ES-I3 (cell line): ENCODE data around the gene RBP7.
"Not testable (repeated sequence)": the region's sequence is repeated elsewhere in the genome, so short reads cannot be mapped to it uniquely, and the experiment has no call there.

ENCODE experiments used
- H3K36me3 ChIP-seq: 2 replicates; pipeline ENCODE4 v1.6.1; 2013; ENCODE audit warnings: mild to moderate bottlenecking, low read length, control low read depth, moderate library complexity; ENCODE audit not compliant: insufficient read depth
- H3K4me1 ChIP-seq: 2 replicates; pipeline ENCODE4 v1.6.1; 2013; ENCODE audit warnings: mild to moderate bottlenecking, control low read depth, low read length; ENCODE audit not compliant: insufficient read depth
- H3K9ac ChIP-seq: 2 replicates; pipeline ENCODE4 v1.6.1; 2013; ENCODE audit warnings: low read depth, mild to moderate bottlenecking, low read length, moderate library complexity
- H3K9me3 ChIP-seq: 2 replicates; pipeline ENCODE4 v1.6.1; 2013; ENCODE audit warnings: mild to moderate bottlenecking, low read length, moderate library complexity; ENCODE audit not compliant: control insufficient read depth, insufficient read depth

Gene RBP7

DNA sequence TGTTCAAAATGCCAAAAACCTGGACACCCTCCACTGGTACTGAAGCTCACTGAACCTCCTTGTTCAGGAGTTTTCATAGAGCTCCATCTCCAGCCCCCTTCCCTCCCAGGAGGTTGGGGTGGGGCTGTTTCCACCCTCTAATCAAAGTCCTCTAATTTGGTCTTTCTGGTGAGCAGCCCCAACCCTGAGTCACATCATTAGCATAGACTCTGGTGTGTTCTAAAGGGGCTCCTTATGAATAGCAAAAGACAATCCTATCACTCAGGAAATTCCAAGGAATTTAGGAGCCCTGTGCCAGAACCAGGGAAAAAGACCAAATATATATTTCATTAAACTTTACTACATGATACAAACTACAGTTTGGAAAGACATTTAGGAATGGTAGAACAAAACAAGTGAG lies 22.5 kb downstream of the RBP7 start:
- Histone ChIP-seq H3K9ac (no peak overlapping the region), H3K9me3 (no peaks in the 10 kb centered on the region), H3K36me3 (no peaks in the 10 kb centered on the region), H3K4me1 (no peaks in the 10 kb centered on the region)

DNA sequence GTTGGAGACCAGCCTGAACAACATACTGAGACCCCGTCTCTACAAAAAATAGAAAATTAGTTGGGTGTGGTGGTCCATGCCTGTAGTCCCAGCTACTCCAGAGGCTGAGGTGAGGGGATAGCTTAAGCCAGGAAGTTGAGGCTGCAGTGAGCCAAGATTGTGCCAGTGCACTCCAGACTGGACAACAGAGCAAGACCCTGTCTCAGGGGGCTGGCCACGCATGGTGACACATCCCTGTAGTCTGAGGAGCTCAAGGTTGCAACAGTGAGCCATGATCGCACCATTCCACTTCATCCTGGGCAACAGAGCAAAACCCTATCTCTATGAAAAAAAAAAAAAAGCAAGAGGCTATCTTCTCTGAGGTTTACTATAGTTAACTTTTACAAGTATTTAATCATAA lies 23.1 kb downstream of the RBP7 start:
- Histone ChIP-seq H3K9ac (no peak overlapping the region), H3K36me3 (no peaks in the 10 kb centered on the region)

DNA sequence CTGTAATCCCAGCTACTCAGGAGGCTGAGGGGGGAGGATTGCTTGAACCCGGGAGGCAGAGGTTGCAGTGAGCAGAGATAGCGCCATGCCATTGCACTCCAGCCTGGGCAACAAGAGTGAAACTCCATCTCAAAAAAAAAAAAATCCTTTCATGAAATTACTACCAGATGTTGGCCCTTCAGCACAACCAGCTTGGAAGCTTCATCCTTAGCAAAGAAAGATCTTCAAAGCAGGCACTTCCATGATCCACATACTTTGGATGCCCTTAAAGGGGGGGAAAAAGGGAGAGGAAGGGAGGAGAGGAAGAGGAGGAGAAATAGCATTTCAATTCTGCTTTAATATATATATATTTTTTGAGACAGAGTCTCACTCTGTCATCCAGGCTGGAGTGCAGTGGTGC lies 23.6 kb downstream of the RBP7 start:
- H3K9ac ChIP-seq, H3K9me3 ChIP-seq, H3K4me1 ChIP-seq, H3K36me3 ChIP-seq: not testable (repeated sequence)

More for the DNA sequence above, 23.1 kb downstream of the RBP7 start:
- Histone ChIP-seq H3K4me1 (no peaks in the 10 kb centered on the region), H3K9me3 (no peaks in the 10 kb centered on the region)

DNA sequence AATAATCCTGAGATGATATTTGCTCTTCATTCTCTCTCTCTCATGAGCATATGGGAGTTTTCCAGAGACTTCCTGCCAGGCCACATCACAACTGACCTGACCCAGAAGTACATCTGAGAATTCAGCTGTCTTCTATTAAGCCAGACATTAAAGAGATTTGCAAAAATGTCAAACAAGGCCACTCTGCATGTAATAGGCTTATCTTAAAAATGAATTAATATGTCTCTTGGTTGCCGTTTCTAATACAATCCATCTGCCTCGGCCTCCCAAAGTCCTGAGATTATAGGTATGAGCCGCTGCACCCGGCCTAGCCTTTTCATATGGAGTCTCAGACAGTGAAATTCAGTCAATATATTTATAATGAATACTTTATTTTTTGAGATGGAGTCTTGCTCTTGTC lies 25.0 kb downstream of the RBP7 start:
- not testable (repeated sequence) for H3K9ac ChIP-seq, H3K4me1 ChIP-seq, H3K36me3 ChIP-seq, H3K9me3 ChIP-seq

DNA sequence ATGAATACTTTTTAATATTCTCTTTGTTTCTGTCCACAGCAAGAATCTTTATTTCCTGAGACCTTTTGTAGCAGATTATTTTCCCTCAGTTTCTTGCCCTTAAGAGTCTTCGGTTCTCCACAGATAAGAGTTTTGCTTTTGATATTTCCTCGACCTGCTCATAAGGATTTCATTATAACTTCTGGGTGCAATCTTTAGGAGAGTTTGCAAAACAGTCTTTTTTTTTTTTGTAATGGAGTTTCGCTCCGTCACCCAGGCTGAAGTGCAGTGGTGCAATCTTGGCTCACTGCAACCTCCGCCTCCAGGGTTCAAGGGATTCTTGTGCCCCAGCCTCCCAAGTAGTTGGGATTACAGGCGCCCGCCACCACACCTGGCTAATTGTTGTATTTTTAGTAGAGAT lies 25.6 kb downstream of the RBP7 start:
- Histone ChIP-seq H3K4me1 (no peaks in the 10 kb centered on the region), H3K9me3 (no peaks in the 10 kb centered on the region), H3K36me3 (no peaks in the 10 kb centered on the region), H3K9ac (no peak overlapping the region)

DNA sequence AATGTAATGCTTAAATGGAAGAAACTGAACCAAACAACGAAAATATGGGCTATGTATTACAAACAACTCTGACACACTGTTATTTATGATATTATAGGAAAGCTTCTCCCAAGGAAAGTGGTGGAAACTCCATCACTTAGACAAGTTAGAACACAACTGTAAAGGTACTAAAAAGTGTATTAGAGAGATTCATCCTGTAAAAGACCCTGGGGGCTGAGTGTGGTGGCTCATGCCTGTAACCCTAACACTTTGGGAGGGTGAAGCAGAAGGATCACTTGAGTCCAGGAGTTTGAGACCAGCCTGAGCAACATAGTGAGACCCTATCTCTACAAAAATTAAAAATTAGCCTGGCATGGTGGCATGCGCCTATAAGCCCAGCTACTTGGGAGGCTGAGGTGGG lies 28.3 kb downstream of the RBP7 start:
- H3K4me1 ChIP-seq: no peaks in the 10 kb centered on the region
- H3K36me3 ChIP-seq: no peaks in the 10 kb centered on the region
- no peak overlapping the region for H3K9ac ChIP-seq
- H3K9me3 ChIP-seq: no peaks in the 10 kb centered on the region

DNA sequence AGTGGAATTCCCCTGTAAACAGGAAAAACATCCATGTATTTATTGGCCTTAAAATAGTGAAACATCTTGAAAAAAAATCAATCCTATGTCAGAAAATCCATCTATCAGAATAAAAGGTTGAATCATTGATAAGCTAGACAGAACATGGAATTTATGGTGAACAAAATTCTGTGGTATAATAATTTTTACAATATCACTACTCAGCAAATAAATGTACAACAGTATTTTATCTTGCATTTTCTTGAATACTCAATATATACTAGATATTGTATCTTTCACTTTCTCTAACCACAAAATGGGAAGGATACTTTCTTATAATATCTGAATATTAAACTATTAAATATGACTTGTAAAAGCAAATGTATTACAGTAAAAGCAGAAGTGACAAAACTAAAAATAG lies 30.0 kb downstream of the RBP7 start:
- no peak overlapping the region for H3K9ac ChIP-seq
- no peaks in the 10 kb centered on the region for H3K36me3 ChIP-seq
- no peaks in the 10 kb centered on the region for H3K4me1 ChIP-seq
- no peaks in the 10 kb centered on the region for H3K9me3 ChIP-seq

DNA sequence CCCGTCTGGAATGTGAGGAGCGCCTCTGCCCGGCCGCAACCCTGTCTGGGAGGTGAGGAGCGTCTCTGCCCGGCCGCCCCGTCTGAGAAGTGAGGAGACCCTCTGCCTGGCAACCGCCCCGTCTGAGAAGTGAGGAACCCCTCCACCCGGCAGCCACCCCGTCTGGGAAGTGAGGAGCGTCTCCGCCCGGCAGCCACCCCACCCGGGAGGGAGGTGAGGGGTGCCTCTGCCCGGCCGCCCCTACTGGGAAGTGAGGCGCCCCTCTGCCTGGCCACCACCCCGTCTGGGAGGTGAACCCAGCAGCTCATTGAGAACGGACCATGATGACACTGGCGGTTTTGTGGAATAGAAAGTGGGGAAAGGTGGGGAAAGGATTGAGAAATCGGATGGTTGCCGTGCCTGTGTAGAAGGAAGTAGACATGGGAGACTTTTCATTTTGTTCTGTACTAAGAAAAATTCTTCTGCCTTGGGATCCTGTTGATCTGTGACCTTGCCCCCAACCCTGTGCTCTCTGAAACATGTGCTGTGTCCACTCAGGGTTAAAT lies 32.0 kb downstream of the RBP7 start:
- H3K4me1 ChIP-seq, H3K36me3 ChIP-seq, H3K9ac ChIP-seq, H3K9me3 ChIP-seq: not testable (repeated sequence)

DNA sequence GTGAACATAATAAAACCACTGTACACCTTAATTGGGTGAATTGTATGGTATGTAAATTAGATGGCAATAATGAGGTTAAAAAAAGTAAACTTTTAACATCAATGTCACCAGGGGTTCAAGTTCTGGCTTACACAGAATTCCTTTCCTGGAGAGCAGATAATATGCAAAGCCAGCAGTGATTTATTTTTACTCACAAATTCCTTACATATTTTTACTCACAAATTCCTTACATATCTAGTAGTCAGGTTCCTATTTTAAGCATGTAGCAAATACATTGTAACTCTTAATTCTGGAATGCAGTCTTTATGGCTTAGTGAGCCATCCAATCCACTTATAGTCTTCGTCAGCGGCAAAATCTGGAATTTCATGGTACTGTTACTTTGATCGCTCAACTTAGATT lies 34.4 kb downstream of the RBP7 start:
- Histone ChIP-seq H3K9ac (no peak overlapping the region), H3K4me1 (no peaks in the 10 kb centered on the region), H3K9me3 (no peaks in the 10 kb centered on the region), H3K36me3 (no peaks in the 10 kb centered on the region)

DNA sequence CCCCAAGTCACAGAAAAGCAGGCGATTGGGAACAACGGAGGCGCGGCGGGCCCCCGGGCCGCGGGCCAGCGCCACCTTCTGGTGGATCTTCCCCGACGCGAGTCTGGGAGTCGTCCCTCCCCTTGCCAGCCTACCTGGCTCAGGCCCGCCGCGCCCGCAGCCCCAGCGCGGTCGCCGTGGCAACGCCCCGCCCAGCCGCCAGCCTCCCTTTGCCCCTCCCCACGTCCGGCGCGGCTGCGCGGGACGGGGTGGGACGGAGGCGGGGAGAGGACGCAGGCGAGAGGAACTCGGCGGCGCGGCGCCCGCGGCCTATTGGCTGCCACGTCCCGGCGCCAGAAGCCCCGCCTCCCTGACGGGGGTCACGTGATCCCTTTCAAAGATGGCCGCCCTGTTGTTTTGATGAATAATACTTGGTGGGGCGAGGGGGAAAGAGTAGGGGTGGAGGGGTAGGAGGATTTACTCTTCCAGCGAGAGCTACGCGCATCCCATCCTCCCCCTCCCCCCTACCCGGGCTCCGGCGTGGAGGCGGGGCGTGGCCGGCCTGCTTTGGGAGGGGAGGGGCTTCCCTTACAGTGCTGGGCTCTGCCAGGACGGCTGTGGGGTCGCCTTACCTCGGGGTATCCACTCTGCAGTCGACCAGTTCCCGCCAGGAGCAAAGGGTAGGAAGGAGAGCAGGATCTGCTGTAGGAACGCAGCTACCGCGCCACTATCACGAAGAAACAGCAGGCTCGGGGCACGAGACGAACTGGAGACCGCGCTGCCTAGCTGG lies 35.7 kb downstream of the RBP7 start, which contains the start of gene UBE4B:
TSS of gene UBE4B (plus strand) at position 369 of the 769 bp plus-strand sequence. CDS start 713 bp downstream, outside the sequence.
- no peaks in the 10 kb centered on the region for H3K4me1 ChIP-seq
- no peaks in the 10 kb centered on the region for H3K36me3 ChIP-seq
- H3K9me3 ChIP-seq: no peaks in the 10 kb centered on the region
- peak within 1 kb of the TSS; percentile 88 for H3K9ac ChIP-seq

DNA sequence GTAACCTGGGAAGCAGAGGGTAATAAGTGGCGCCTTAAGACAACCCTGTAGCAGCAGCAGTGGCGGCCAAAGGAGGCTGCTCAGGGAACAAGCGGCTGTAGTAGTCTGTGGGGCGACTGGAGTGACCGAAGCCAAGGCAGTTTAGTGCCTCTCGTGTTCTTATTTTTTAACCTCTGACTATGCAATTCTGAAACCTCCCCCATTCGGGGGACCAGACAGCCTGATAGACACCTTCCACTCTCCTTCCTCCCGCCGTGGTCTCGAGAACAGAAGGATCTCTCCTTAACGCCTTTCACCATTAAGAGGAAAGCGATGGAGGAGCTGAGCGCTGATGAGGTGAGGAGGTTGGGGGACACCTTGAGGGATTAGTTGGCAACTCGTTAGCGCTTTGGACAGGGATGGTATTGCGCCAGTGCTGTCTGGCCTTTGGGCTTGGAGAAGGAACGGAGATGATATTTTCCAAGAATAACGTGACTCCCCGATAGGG lies 36.4 kb downstream of the RBP7 start:
- Histone ChIP-seq H3K36me3 (no peaks in the 10 kb centered on the region), H3K9ac (peak overlapping the region; percentile 88), H3K9me3 (no peaks in the 10 kb centered on the region), H3K4me1 (no peaks in the 10 kb centered on the region)

DNA sequence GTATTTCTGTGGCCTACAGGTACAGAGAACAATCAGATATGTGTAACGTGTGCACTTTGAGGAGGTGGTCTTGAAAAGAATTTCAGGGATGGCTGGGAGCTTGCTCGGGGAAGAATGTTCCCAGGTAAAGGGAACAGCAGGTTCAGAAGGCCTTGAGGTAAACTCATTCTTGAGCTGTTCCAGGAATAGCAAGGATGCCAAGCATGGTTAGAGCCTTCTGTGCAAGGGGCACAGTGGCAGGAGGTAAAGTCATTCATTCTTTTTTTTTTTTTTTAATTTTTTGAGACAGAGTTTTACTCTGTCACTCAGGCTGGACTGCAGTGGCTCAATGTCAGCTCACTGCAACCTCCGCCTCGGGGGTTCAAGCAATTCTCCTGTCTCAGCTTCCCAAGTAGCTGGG lies 45.7 kb downstream of the RBP7 start:
- Histone ChIP-seq H3K9me3 (no peaks in the 10 kb centered on the region), H3K36me3 (no peaks in the 10 kb centered on the region), H3K9ac (no peak overlapping the region), H3K4me1 (peaks cover 18% of the 10 kb centered on the region)

DNA sequence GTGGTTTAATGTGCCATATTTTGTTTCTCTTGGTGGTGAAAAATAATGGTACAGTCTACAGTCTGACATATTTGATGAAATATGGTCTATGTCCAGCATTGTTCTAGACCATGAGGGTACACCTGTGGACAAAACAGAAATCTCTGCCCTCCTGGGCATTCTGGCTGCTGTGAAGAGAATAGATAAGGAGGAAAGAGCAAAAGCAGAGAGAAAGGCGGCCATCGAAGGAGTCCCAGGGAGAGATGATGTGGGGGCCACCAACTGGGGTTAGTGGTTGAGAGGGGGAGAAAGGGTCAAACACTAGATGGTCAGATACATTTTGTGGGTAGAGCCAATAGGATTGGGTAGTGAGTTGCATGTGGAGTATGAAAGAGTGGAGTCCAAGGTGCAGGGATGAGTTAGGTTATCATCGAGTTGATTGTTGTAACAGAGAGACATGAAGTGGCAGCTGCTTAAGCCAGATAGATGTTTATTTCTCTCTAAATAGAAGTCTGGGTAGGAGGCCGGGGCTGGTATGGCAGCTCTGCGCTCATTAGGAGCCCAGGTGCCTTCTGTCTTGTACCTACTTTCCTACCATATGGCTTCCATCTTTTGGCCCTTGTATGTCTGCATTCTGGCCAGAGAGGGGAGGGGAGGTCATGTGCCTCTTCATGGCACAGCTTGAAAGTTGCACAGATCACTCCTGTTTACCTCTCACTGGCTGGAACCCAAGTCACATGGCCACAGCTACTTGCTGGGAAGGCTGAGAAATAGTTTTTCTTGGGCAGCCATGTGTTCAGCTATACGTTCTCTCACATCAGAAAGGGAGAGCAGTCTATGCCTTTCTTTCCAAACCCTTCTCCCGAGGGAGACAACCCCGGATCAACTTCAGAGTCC lies 48.7 kb downstream of the RBP7 start:
- no peak overlapping the region for H3K9ac ChIP-seq
- no peaks in the 10 kb centered on the region for H3K9me3 ChIP-seq
- H3K4me1 ChIP-seq: peaks cover 18% of the 10 kb centered on the region
- no peaks in the 10 kb centered on the region for H3K36me3 ChIP-seq

DNA sequence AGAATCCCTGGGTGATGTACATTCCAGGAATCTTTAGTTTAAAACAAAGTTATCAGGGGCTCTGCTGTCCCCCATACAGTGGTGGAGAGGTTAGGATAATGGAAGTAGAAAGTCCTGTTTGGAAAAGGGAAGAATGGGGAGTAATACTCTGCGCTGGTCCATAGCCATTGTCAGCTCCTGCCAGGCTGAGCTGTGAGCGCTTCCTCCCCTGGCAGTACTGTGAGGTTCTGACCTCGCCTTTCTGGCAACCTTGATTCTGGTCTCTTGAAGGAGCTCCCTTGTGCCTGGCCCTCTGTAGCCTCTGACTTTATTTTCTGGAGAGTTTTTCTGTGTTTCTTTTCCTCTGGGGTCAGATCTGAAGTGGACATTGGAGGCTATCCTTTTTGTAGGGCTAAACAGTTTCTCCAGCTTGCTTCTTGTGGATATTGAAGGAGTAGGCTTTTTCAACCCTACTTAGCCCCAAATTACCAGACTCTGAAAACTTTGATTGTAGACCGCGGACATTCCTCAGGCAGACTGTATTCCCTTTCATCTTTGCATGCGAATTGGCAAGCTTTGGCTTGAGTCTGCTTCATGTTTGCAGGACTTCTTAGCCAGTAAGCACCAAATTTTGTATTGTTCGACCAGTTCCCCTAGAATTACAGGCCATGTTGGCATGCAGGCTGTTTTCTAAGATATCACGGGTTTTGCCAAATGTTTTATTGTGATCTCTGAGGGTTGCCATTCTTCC lies 49.5 kb downstream of the RBP7 start:
- Histone ChIP-seq H3K4me1 (peaks cover 18% of the 10 kb centered on the region), H3K36me3 (no peaks in the 10 kb centered on the region), H3K9ac (no peak overlapping the region), H3K9me3 (no peaks in the 10 kb centered on the region)
